ENCODE measurements around the gene NOL4.
"Not testable (repeated sequence)": the region's sequence is repeated elsewhere in the genome, so short reads cannot be mapped to it uniquely, and the experiment has no call there.

The NOL4 gene

DNA sequence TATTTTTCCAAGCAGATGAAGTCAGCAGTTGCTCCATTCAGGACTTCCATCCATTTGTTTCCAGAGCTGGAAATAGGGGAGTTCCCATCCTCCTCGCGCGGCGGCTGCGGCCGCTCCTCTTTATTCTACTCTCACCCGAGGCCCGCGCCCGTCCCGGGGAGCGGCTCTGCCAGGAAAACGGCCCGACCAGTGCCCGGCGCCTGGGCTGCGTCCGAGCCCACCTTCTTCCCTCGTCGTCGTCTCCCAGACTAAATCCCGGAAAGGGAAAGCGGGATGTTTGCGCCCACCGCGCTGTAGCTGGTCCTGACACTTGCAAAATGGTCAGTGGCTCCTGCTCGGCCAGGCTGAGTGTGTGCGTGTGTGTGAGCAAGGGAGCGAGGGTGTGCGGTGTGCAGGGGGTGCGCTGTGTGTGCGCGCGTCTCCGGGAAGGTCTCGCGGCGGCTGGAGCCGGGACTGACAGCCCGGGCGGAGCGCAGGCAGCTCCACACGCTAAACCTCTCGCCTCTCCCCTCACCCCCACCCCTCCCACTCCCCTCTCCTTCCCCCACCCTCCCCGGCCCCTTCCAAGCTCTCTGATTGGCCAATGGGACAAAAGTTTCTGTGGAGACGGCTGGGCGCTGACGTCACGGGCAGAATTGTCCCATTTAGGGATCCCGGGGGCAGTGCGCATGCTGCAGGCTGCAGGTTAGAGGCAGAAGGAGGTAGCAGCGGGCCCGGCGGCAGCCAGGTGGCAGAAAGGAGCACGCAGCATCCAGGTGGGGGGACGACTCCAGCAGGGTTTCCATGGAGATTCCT lies at the start of gene NOL4:
Gene NOL4 (minus strand): TSS at position 491 of the 795 bp plus-strand sequence. CDS start 1,660 bp downstream, outside the sequence.
- no peak for FAIRE-seq

DNA sequence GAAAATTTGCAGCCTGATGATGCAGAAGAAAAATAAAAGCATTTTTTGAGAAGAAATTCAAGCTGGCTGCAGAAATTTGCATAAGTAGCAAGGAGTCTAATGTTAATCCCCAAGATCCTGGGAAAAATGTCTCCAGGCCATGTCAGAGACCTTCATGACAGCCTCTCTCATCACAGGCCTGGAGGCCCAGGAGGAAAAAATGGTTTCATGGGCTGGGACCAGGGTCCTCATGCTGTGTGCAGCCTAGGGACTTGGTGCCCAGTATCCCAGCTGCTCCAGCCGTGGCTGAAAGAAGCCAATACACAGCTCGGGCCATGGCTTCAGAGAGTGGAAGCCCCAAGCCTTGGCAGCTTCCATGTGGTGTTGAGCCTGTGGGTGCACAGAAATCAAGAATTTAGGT lies 41.3 kb upstream of the NOL4 start:
- not testable (repeated sequence) for FAIRE-seq

GRCh38 chr18:34261865-34262780 lies 37.4 kb upstream of the NOL4 start:
- FAIRE-seq: no peak

- no peak for FAIRE-seq
Measured at GRCh38 chr18:34258176-34258575, 33.5 kb upstream of the NOL4 start.

DNA sequence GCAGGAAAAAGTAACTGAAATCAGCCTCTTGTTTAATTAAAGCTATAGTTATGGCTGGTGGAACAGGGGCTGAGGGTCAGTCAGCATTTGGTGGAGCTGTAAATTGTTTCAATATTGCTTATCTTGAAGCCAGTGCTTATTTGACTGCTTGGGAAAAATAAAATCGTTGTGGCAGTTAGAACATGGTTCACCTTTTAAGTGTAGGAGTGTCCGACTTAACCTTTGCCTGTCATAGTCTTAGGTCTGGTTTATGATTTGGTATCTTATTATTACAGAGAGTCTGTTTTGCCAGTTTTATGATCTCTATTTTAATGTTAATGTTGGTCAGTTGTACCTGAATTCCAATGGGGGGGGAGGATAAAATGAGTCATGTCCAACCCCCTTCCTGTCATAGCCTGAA lies 27.2 kb upstream of the NOL4 start:
- FAIRE-seq: no peak

- FAIRE-seq: no peak
Measured at GRCh38 chr18:34248727-34249126, 24.0 kb upstream of the NOL4 start.

DNA sequence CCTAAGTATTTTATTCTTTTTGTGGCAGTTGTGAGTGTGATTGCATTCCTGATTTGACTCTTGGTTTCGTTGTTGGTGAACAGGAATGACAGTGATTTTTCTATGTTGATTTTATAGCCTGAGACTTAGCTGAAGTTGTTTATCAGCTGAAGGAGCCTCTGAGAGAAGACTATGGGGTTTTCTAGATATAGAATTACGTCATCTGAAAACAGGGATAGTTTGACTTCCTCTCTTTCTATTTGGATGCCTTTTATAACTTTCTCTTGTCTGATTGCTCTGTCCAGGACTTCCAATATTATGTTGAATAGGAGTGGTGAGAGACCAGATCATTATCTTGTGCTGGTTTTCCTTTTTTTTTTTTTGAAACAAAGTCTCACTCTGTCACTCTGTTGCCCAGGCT lies 18.0 kb upstream of the NOL4 start:
- no peak for FAIRE-seq

- not testable (repeated sequence) for FAIRE-seq
Measured at GRCh38 chr18:34233781-34234388, 9.2 kb upstream of the NOL4 start.

GRCh38 chr18:34225218-34225553 lies 473 bp upstream of the NOL4 start:
- FAIRE-seq: no peak

GRCh38 chr18:34223893-34224422 lies 755 bp downstream of the NOL4 start:
- no peak for FAIRE-seq

DNA sequence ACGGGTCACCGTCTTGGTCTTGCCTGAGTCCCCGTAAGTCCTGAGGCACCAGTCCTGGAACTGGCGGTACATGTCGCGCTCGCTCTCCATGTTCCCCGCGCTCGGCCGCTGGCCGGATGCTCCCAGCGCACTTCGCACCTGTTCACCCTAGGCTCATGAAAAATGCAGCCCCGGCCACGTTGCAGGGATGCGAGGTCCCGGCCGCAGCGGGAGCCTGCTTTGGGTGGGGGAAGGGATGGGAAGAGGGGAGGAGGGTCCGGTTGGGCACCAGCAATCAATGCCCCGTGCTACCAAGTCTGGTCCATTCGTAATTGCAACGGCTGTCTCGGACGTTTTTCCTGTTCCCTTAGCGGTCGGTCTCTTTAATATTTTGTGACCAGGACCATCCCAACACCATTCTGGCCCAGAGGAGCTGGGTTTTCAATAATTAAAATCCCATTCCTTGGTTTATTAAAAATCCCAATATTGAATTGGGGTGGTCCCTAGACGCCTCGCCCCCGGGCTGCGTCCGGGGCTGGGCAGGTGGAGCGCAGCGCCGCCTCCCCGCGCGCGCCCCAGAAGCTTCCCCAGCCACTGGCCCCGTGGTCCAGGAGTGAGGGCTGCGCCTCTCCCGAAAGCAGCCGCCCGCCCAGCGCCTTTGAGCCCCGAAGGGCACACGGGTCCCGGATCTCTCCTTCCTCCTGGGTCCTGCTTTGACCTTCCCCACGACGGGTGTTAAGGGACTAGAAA lies 1.4 kb downstream of the NOL4 start:
- no peak for FAIRE-seq

DNA sequence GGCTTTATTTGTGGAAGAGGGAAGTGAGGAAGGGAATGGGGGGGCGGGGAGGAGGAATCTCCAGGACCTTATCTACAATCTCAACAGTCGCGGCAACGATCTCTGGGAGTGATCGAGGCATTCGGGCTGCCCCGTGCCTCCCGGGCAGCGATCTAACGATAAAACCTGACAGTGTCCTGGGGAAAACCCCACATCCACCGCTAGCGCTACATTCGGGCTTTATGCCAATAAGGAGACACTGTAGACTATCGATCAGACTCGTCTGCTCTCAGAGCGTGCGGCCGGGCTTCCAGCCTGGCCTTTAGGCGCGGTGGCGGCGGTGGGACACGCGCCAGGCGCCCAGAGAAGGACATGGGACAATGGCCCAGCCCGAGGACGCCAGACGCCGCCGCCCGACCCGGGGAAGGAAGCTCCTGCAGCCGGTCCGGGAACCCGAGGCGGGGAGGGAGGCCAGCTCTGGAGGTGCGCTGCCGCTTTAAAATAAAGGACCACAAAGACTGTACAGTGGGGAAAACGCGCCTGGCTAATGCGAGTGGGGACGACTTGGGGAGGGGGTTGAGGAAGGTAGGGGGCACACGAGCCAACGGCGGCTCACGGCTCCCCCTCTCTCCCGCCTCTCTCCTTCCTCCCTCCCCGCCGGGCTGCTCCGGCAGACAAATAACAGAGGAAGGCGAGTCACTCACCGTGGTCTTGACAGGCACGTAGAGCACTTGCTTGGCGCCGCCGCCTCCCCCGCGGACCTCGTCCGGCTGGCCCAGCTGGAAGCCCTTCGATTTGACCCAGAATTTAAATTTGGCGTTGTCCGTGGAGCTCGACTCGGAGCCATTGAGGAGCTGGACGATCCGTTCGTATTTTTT lies 2.2 kb downstream of the NOL4 start:
- FAIRE-seq: no peak

GRCh38 chr18:34221971-34222306 lies 2.8 kb downstream of the NOL4 start:
- no peak for FAIRE-seq

DNA sequence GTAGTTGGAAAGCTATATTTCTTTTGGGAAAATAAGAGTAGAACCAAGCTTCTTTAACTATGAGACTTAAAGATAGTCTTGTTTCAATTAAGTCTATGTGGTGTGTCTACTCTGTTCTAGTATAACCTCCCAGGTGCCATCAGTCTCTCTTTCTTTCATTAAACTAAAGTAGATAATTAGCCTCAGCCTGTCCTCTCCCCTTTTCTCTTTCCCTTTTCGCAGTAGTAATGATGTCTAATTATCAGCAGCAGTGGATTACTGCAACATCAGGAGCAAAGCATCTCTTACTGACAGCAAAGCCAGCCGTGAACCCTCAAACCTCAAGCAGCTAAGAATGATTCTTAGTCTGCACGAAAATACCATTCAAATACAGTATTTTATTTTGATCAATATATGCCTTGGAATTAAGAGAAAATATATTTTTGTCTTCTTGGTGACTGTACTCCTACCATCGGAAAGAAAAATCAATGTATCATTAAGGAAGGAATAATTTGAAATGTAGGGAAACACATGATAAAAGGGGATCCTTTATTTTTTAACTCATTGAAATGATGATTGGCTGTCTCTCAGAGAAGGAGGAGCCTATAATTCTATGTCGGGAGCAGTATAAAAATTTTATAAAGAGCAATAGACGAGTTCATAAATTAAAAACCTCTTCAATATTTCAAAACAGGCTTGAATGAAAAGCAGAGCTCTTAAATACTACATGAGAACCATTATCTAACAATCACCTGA lies 4.5 kb downstream of the NOL4 start:
- FAIRE-seq: no peak

DNA sequence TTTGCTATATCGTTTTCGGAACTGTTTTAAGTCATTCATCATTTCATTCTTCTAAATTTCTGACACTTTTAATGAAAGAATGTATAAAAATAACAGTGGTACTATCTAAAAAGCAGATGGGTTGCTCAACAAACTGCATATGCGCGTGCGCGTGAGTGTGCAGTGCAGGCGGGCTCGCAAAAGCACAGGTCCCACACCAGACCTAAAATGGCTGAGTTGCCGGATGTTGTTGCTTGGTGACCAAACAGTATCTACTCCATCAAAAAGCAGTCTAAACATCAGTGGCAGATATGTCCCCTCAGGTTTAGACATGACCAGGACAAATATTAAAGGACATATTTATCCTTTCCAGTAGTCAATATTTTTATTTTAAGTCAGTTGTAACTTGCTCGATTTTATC lies 5.1 kb downstream of the NOL4 start:
- FAIRE-seq: no peak

DNA sequence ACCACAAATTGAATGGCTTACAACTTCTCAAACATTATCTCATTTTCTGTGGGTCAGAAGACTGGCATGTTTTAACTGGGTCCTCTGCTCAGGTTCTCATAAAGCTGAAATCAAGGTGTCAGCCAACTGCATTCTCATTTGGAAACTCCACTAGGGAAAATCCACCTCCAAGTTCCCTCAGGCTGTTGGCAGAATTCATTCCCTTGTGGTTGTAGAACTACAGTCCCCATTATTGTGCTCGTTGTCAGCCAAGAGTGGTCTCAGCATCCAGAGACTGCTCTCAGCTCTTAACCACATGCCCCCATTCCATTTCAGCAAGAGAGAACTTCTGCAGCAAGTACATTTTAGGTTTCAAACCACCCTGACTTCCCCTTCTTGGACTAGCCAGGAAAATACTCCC lies 12.2 kb downstream of the NOL4 start:
- no peak for FAIRE-seq

DNA sequence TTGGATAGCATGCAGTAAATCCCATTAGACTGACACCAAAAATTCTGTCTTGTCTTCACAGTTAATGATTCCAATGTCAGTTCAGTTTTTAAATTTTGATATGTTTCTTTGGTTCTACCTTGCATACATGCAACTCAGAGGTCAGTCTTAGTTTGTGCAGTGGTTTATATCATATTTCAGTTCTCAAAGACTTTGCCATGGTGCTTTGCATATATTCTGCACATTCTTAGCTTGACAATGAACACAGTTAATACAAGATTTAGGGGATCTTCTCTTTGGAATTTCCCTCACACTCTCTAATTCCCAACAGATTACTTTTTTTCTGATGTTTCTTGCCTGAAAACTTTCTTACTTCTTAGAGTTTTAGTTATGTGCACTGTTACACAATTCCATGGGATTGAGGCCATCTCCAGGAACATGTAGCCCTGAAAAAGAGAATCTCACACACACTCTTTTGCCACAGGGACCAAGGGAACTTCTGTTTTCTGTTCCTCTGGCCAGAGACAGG lies 17.3 kb downstream of the NOL4 start:
- FAIRE-seq: no peak

- no peak for FAIRE-seq
Measured at GRCh38 chr18:34203866-34204265, 20.8 kb downstream of the NOL4 start.

DNA sequence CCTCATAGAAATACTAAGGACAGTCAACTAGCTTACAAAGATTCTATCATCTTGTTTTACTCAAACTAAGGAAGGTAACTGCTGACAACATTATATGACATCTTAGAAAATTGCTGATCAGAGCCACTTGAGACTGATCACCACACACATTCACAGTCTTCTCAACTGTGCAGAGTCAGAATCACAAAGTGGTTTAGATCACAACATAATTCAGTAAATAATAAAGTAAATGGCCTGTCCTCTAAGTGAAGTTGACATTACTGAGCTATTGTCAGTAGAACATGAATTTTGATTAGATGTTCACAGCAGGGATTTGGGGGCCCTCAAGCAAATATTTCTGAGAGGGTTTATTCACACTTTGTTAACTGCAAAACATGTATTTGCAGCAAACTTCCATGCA lies 28.5 kb downstream of the NOL4 start:
- FAIRE-seq: no peak

DNA sequence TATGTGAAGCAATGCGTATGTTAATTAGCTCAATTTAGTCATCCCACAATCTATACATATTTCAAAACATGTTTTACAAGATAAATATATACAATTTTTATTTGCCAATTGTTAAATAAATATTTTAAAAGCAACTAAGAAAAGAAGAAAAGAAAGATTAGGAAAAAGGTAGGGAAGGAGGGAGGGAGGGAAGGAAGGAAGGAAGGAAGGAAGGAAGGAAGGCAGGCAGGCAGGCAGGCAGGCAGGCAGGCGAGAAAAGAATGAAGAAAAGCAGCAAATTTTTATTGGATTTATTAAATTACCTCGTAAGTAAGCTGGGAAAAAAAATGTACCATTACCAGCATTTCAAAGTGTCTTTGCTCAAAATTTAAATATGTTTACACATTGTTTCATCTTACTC lies 30.5 kb downstream of the NOL4 start:
- FAIRE-seq: no peak
